ENCODE measurements around the gene SBF1.

SBF1 gene

GRCh38 chr22:50467773-50468440 lies 6.9 kb downstream of the SBF1 start:
- H3K4me3 ChIP-seq (ENCODE audit: low read length, poor library complexity, severe bottlenecking), result peak overlapping the region; percentile 72
- peaks cover 54% of the 10 kb centered on the region for H3K4me1 ChIP-seq (ENCODE audit: insufficient read depth, low read length, poor library complexity, severe bottlenecking)
- H3K4me2 ChIP-seq (ENCODE audit: low read depth, low read length, poor library complexity, severe bottlenecking), result peak overlapping the region; percentile 94
- H3K9me2 ChIP-seq (replicated peaks; ENCODE audit: low read depth, low read length), result no peaks in the 10 kb centered on the region
- TF ChIP-seq CTCF (conservative IDR thresholded peaks at IDR 0.05; ENCODE audit: low read length), result no peak
- no peak for TF ChIP-seq EZH2phosphoT487 (IDR thresholded peaks at IDR 0.05; ENCODE audit: borderline replicate concordance)
- H3F3A ChIP-seq (ENCODE audit: low read depth), result peaks cover 10% of the 10 kb centered on the region; the same call in 1 of the 2 replicates
- peaks cover 76% of the 10 kb centered on the region for H3K79me2 ChIP-seq (ENCODE audit: insufficient read depth, low read length)
- H3K36me3 ChIP-seq (ENCODE audit: insufficient read depth, low read length), result peaks cover 46% of the 10 kb centered on the region; the same call in 1 of the 2 replicates
- peaks cover 26% of the 10 kb centered on the region for H4K20me1 ChIP-seq (ENCODE audit: insufficient read depth, low read length, poor library complexity, severe bottlenecking)
- H3K9ac ChIP-seq (ENCODE audit: low read depth, low read length, poor library complexity, severe bottlenecking), result peak overlapping the region; percentile 88
- H3K9me3 ChIP-seq (ENCODE audit: insufficient read depth, low read depth, low read length), result no peaks in the 10 kb centered on the region
- no peak overlapping the region for H2AFZ ChIP-seq (ENCODE audit: low read length)
- no peaks in the 10 kb centered on the region for H3K27me3 ChIP-seq (ENCODE audit: insufficient read depth, low read length, poor library complexity, severe bottlenecking)

GRCh38 chr22:50467341-50467740 lies 7.5 kb downstream of the SBF1 start:
- no peak overlapping the region for H3K4me2 ChIP-seq (ENCODE audit: low read depth, low read length, poor library complexity, severe bottlenecking)
- H3K79me2 ChIP-seq (ENCODE audit: insufficient read depth, low read length), result peaks cover 71% of the 10 kb centered on the region
- H3K9me2 ChIP-seq (replicated peaks; ENCODE audit: low read depth, low read length), result no peaks in the 10 kb centered on the region
- peaks cover 49% of the 10 kb centered on the region for H3K4me1 ChIP-seq (ENCODE audit: insufficient read depth, low read length, poor library complexity, severe bottlenecking)
- H3K9ac ChIP-seq (ENCODE audit: low read depth, low read length, poor library complexity, severe bottlenecking), result no peak overlapping the region
- H3K27me3 ChIP-seq (ENCODE audit: insufficient read depth, low read length, poor library complexity, severe bottlenecking), result no peaks in the 10 kb centered on the region
- TF ChIP-seq CTCF (conservative IDR thresholded peaks at IDR 0.05; ENCODE audit: low read length), result no peak
- no peak for TF ChIP-seq EZH2phosphoT487 (IDR thresholded peaks at IDR 0.05; ENCODE audit: borderline replicate concordance)
- peaks cover 51% of the 10 kb centered on the region; the same call in 1 of the 2 replicates for H3K36me3 ChIP-seq (ENCODE audit: insufficient read depth, low read length)
- H4K20me1 ChIP-seq (ENCODE audit: insufficient read depth, low read length, poor library complexity, severe bottlenecking), result peaks cover 22% of the 10 kb centered on the region
- H3K9me3 ChIP-seq (ENCODE audit: insufficient read depth, low read depth, low read length), result no peaks in the 10 kb centered on the region
- peaks cover 10% of the 10 kb centered on the region; the same call in 1 of the 2 replicates for H3F3A ChIP-seq (ENCODE audit: low read depth)
- no peak overlapping the region for H3K4me3 ChIP-seq (ENCODE audit: low read length, poor library complexity, severe bottlenecking)
- no peak overlapping the region for H2AFZ ChIP-seq (ENCODE audit: low read length)

GRCh38 chr22:50465066-50465930 lies 9.5 kb downstream of the SBF1 start:
- Histone ChIP-seq H3K9me3 (ENCODE audit: insufficient read depth, low read depth, low read length) (no peaks in the 10 kb centered on the region), H3F3A (ENCODE audit: low read depth) (peaks cover 6% of the 10 kb centered on the region; the same call in 1 of the 2 replicates), H3K4me1 (ENCODE audit: insufficient read depth, low read length, poor library complexity, severe bottlenecking) (peaks cover 28% of the 10 kb centered on the region), H2AFZ (ENCODE audit: low read length) (no peak overlapping the region), H4K20me1 (ENCODE audit: insufficient read depth, low read length, poor library complexity, severe bottlenecking) (peaks cover 20% of the 10 kb centered on the region), H3K4me3 (ENCODE audit: low read length, poor library complexity, severe bottlenecking) (no peak overlapping the region), H3K9ac (ENCODE audit: low read depth, low read length, poor library complexity, severe bottlenecking) (no peak overlapping the region), H3K79me2 (ENCODE audit: insufficient read depth, low read length) (peaks cover 50% of the 10 kb centered on the region), H3K9me2 (replicated peaks; ENCODE audit: low read depth, low read length) (no peaks in the 10 kb centered on the region), H3K27me3 (ENCODE audit: insufficient read depth, low read length, poor library complexity, severe bottlenecking) (no peaks in the 10 kb centered on the region), H3K4me2 (ENCODE audit: low read depth, low read length, poor library complexity, severe bottlenecking) (no peak overlapping the region), H3K36me3 (ENCODE audit: insufficient read depth, low read length) (peaks cover 72% of the 10 kb centered on the region; the same call in 1 of the 2 replicates)
- no peak for TF ChIP-seq CTCF (conservative IDR thresholded peaks at IDR 0.05; ENCODE audit: low read length)
- no peak for TF ChIP-seq EZH2phosphoT487 (IDR thresholded peaks at IDR 0.05; ENCODE audit: borderline replicate concordance)

Measured in Loucy (cell line).